IPS-20b (cell line): ENCODE results near the gene RAB42.
A peak's percentile ranks its signal among the peaks of the same experiment; 100 is the strongest.
"Not testable (repeated sequence)": the region's sequence is repeated elsewhere in the genome, so short reads cannot be mapped to it uniquely, and the experiment has no call there.

ENCODE experiments used
- H3K27ac ChIP-seq: one replicate; pipeline ENCODE4 v1.5.1; 2013; ENCODE audit warnings: low read length
- H3K27me3 ChIP-seq: 2 replicates; pipeline ENCODE4 v1.6.1; 2013; ENCODE audit warnings: mild to moderate bottlenecking, low read length, inconsistent platforms; ENCODE audit not compliant: insufficient read depth
- H3K36me3 ChIP-seq: 2 replicates; pipeline ENCODE4 v1.6.1; 2013; ENCODE audit warnings: low read depth, mild to moderate bottlenecking, inconsistent platforms, low read length, moderate library complexity; ENCODE audit not compliant: insufficient read depth
- H3K4me1 ChIP-seq: 2 replicates; pipeline ENCODE4 v1.6.1; 2013; ENCODE audit warnings: mild to moderate bottlenecking, control low read depth, inconsistent platforms, low read length, moderate library complexity; ENCODE audit not compliant: insufficient read depth
- H3K4me3 ChIP-seq: 2 replicates; pipeline ENCODE4 v1.5.1; 2013; ENCODE audit warnings: mild to moderate bottlenecking, low read length, inconsistent platforms
- H3K9ac ChIP-seq: 2 replicates; pipeline ENCODE4 v1.6.1; 2013; ENCODE audit warnings: low read depth, mild to moderate bottlenecking, inconsistent platforms, low read length, moderate library complexity
- H3K9me3 ChIP-seq: 2 replicates; pipeline ENCODE4 v1.6.1; 2013; ENCODE audit warnings: mild to moderate bottlenecking, low read depth, low read length, inconsistent platforms; ENCODE audit not compliant: insufficient read depth

RAB42 gene

DNA sequence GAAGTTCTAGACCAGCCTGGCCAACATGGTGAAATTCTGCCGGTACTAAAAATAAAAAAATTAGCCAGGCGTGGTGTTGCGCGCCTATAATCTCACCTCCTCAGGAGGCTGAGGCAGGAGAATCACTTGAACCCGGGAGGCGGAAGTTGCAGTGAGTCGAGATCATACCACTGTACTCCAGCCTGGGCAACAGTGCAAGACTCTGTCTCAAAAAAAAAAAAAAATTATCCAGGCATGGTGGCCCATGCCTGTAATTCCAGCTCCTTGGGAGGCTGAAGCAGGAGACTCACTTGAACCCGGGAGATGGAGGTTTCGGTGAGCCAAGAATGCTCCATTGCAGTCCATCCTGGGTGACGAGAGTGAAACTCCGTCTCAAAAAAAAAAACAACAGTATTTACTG is 18.5 kb upstream of the RAB42 start:
- Histone ChIP-seq H3K4me3 (no peak overlapping the region), H3K9ac (no peak overlapping the region), H3K27me3 (no peaks in the 10 kb centered on the region), H3K27ac (no peak overlapping the region), H3K36me3 (peaks cover 66% of the 10 kb centered on the region), H3K4me1 (no peaks in the 10 kb centered on the region), H3K9me3 (no peaks in the 10 kb centered on the region)

- H3K27ac ChIP-seq = no peak overlapping the region
- no peak overlapping the region for H3K9ac ChIP-seq
- peaks cover 5% of the 10 kb centered on the region for H3K4me1 ChIP-seq
- H3K36me3 ChIP-seq = peaks cover 71% of the 10 kb centered on the region
- H3K9me3 ChIP-seq = no peaks in the 10 kb centered on the region
- peaks cover 1% of the 10 kb centered on the region; the same call in 1 of the 2 replicates for H3K27me3 ChIP-seq
- H3K4me3 ChIP-seq = no peak overlapping the region
Observed at GRCh38 chr1:28577052-28577678, 14.9 kb upstream of the RAB42 start.

DNA sequence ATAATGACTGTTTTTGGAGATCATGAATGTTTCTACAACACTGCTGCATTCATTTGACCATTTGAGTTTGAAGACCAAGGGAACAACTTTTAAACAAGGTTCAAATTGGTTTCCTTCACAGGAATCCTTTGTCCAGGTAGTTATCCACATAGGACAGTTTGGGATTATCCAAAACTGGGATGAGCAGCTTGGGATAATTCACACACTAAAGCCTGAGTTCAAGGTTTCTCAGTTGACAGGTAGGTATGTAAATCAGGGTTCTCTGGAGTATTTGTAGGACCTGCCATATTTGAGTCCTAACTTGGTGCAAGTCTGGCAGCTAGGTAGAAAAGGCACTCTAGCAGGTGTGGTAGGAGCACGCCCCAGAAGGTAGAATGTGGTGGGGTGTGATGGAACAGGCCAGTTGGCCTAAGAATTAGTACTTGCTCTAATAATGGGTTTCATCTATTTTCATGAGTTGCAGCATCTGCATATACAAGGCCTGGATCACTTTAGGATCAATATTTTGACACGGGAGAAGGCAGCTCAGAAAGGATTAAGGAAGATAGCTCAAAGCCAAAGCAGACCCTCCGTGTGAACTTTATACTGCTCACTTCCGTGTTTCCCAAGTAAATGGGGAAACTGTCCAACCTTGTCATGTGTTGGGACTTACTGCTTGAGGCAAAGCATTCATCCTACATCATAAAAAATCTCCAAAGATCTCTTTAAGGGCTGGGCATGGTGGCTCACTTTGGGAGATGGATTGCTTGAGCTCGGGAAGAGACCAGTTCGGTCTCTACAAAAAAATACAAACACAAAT is 14.1 kb upstream of the RAB42 start:
- Histone ChIP-seq H3K9me3 (no peaks in the 10 kb centered on the region), H3K4me1 (peaks cover 5% of the 10 kb centered on the region), H3K4me3 (no peak overlapping the region), H3K36me3 (peaks cover 66% of the 10 kb centered on the region), H3K9ac (no peak overlapping the region), H3K27me3 (peaks cover 7% of the 10 kb centered on the region; the same call in 1 of the 2 replicates), H3K27ac (no peak overlapping the region)

DNA sequence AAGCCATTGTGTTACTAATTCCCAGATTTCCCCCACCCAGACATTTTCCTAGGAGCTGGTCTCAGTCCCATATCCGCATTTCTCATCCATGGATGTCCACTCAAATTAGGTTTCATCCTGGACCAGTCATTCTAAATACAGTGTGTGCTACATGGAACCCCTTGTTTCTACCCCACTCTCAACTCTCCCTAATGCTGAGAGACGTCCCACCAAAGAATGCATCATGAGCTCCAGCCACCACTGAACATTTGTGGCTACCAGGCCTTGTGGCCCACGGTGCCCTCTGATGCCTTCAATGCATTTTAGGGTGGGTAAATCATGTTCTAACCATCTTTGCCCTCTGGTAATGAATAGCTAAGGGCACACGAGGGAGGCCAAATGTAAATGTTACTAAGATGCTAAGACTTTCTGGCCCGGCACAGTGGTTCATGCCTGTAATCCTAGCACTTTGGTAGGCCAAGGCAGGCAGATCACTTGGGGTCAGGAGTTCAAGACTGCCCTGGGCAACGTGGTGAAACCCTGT is 13.3 kb upstream of the RAB42 start:
- Histone ChIP-seq H3K27ac (no peak overlapping the region), H3K9ac (no peak overlapping the region), H3K4me1 (peaks cover 5% of the 10 kb centered on the region), H3K9me3 (no peaks in the 10 kb centered on the region), H3K4me3 (peak overlapping the region; percentile 100; the same call in 1 of the 2 replicates), H3K27me3 (peaks cover 7% of the 10 kb centered on the region; the same call in 1 of the 2 replicates), H3K36me3 (peaks cover 61% of the 10 kb centered on the region)

- peaks cover 5% of the 10 kb centered on the region for H3K4me1 ChIP-seq
- H3K4me3 ChIP-seq = peak overlapping the region; percentile 100
Observed at GRCh38 chr1:28579401-28579800, 12.7 kb upstream of the RAB42 start.

DNA sequence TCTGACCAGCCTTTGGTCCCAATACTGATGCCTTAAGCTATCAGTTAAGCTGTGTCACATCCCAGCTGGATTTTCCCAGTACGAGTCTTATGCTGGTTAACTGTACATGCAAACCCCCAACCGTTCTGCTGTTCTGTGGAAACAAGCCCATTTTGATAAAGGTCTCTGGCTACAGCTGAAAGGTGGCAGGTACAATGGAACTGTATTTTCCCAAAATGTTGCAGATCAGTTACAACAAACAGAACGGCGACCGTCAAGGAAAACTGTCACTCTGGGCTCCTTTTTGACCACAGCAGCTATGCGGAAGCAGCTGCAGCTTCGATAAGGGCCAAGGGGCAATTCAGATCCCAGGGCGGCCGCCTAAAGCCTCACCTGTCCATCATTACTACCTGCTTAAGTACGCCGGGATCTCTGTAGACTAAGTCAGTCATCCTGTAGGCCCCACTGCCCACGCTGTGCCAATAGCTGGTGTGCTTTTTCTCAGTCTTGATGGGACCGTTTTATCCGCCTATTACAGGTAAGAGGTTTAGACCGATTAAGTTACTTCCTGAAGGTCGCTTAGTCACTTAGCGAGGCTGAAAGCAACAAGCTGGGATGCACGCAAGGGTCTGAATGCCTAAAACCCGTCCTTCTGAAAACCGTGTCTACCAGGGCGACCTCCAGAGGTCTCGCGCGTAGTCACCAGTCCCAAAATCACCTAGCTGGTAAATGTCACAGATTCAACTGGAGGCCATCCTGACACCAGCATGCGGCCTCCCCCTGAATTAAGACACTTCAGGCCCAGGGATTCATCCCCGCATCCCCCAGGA is 11.1 kb upstream of the RAB42 start:
- Histone ChIP-seq H3K36me3 (peaks cover 47% of the 10 kb centered on the region), H3K4me3 (peak overlapping the region; percentile 100), H3K9ac (peak overlapping the region; percentile 98), H3K4me1 (peaks cover 5% of the 10 kb centered on the region), H3K27me3 (peaks cover 7% of the 10 kb centered on the region; the same call in 1 of the 2 replicates), H3K9me3 (no peaks in the 10 kb centered on the region), H3K27ac (peak overlapping the region; percentile 91)

More at GRCh38 chr1:28579401-28579800, 12.7 kb upstream of the RAB42 start:
- Histone ChIP-seq H3K27ac (no peak overlapping the region), H3K36me3 (peaks cover 55% of the 10 kb centered on the region), H3K27me3 (peaks cover 7% of the 10 kb centered on the region; the same call in 1 of the 2 replicates), H3K9ac (peak overlapping the region; percentile 98; the same call in 1 of the 2 replicates), H3K9me3 (no peaks in the 10 kb centered on the region)

DNA sequence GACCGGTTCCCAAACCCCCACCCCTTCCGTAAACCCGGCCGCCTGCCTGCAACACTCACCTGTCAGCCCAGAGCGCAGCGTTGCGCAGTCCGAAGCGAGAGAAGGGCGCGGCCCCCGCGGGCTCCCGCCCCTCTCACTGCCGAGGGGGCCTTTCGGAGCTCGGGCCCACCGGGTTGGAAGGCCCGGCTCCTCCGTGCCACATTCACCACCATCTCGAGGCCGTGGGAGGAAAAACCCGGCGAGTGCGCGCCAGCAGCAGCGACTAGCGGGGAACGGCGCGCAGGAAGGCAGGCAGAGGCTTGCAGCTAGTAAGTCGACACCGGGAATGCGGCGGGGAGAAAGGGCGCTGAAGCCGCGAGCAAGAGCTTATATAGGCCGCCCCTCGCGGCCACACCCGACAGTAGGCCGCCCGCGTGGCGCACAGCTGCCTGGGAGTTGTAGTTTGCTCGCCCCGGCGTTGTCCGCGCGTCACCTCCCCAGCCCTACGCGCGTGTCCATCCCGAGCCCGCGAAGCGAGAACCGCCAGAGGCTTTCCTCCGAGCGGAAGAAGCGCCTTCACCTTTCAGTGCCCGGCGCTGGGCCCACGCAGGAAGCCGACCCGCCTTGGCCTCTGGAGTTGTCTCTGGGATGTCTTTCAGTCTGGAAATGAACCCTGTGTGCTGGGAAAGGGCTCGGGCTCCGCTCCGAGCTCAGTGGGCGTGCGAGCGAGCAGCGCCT is 10.4 kb upstream of the RAB42 start:
- H3K4me1 ChIP-seq = peaks cover 5% of the 10 kb centered on the region
- H3K4me3 ChIP-seq = peak overlapping the region; percentile 100
- H3K36me3 ChIP-seq = peaks cover 47% of the 10 kb centered on the region
- H3K9me3 ChIP-seq = no peaks in the 10 kb centered on the region
- peak overlapping the region; percentile 91 for H3K27ac ChIP-seq
- H3K9ac ChIP-seq = peak overlapping the region; percentile 98
- H3K27me3 ChIP-seq = peaks cover 7% of the 10 kb centered on the region; the same call in 1 of the 2 replicates

GRCh38 chr1:28582248-28582615 is 9.8 kb upstream of the RAB42 start:
- Histone ChIP-seq H3K4me3 (peak overlapping the region; percentile 100), H3K9me3 (no peaks in the 10 kb centered on the region), H3K27me3 (peaks cover 7% of the 10 kb centered on the region; the same call in 1 of the 2 replicates), H3K4me1 (peaks cover 5% of the 10 kb centered on the region), H3K36me3 (peaks cover 43% of the 10 kb centered on the region), H3K27ac (no peak overlapping the region), H3K9ac (peak overlapping the region; percentile 72; the same call in 1 of the 2 replicates)

DNA sequence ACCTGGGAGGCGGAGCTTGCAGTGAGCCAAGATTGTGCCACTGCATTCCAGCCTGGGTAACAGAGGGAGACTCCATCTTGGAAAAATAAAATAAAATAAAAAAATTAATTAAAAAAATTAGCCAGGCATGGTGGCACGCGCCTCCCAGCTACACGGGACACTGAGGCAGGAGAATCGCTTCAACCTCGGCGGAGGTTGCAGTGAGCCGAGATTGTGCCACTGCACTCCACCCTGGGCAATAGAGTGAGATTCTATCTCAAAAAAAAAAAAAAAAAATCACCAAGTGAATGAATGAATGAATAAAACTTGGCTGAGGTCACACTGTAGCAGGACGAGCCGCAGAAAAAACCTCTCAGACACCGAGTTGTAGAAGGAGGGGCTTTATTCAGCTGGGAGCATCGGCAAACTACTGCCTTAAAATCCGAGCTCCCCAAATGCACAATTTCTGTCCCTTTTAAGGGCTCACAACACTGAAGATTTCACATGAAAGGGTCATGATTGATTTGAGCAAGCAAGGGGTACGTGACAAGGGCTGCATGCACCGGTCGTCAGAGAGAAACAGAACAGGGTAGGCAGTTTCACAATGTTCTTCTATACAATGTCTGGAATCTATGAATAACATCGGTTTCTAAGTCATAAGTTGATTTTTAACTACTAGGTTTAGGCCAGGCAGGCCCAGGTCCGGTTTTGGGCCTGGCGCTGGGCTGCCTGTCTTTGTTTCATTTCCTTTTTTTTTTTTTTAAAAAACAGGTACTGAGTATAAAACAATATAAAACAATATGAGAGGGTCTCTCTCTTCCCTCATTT is 5.3 kb upstream of the RAB42 start:
- not testable (repeated sequence) for H3K9me3 ChIP-seq, H3K4me1 ChIP-seq, H3K4me3 ChIP-seq, H3K27ac ChIP-seq, H3K9ac ChIP-seq, H3K36me3 ChIP-seq
- H3K27me3 ChIP-seq = peaks cover 13% of the 10 kb centered on the region

DNA sequence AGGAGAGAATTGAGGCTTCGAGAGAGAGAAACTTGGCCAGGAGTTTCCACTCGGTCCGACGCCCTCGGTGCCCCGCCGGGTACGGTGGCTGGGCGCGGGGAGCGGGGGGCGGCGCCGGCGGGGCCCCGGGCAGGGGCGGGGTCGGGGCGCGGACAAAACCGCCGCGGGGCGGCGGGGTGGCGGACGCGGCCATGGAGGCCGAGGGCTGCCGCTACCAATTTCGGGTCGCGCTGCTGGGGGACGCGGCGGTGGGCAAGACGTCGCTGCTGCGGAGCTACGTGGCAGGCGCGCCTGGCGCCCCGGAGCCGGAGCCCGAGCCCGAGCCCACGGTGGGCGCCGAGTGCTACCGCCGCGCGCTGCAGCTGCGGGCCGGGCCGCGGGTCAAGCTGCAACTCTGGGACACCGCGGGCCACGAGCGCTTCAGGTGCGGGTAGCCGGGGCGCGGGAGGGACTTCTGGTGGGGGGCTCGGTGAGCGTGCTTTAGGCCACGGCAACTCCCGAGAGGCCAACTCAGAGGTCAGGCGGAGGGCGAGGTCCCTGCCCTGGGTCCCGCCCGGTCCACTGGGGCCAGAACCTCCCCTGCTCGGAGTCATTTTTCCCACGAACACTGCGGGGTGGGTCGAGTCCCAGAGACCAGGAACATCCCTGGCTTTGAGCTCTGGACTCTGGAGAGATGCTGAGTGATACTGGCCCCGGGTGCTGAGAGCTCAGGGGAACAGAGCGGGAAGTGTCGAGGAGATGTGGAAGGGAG is 431 bp downstream of the RAB42 start:
- Histone ChIP-seq H3K27me3 (peaks cover 19% of the 10 kb centered on the region), H3K27ac (no peak overlapping the region), H3K9ac (peak overlapping the region; percentile 77; the same call in 1 of the 2 replicates), H3K4me1 (peaks cover 17% of the 10 kb centered on the region), H3K9me3 (no peaks in the 10 kb centered on the region), H3K4me3 (peak overlapping the region; percentile 84), H3K36me3 (no peaks in the 10 kb centered on the region)
